Measurements from ENCODE around the gene MYH11. TPM values are rescaled to one million over a fixed set of nuclear protein-coding genes. Genes with fewer than 3 reads are reported as not detected.

Gene MYH11
- total RNA-seq, 1 experiment from 2014 or later, result not detected

GRCh38 chr16:15827709-15828343, 29.0 kb downstream of the MYH11 start:
- DNase-seq (ENCODE audit: unreplicated experiment), result no peak
- intact Hi-C loops (cut with micrococcal nuclease), result no loop called here
- Mint-ChIP-seq H3K9me3 (ENCODE audit: unreplicated experiment) (no peaks in the 10 kb centered on the region), H3K27me3 (ENCODE audit: insufficient read depth, unreplicated experiment) (peaks cover 24% of the 10 kb centered on the region), H3K36me3 (ENCODE audit: insufficient read depth, unreplicated experiment) (no peaks in the 10 kb centered on the region), H3K27ac (ENCODE audit: low read depth, unreplicated experiment) (no peak overlapping the region), H3K4me1 (ENCODE audit: insufficient read depth, unreplicated experiment) (no peaks in the 10 kb centered on the region), H3K4me3 (ENCODE audit: unreplicated experiment) (no peak overlapping the region)
- CTCF ChIA-PET, result interaction anchor here (0.7 to 1.8 kb wide), 3 partner anchors 21 to 354 kb away, joined by 3 to 6 read pairs (median 3); no protein-coding TSS in a partner anchor
- TF ChIP-seq CTCF (IDR thresholded peaks at IDR 0.05; ENCODE audit: unreplicated experiment), result no peak
- BruUV-seq (replicated peaks), result no TSS peak
- POLR2A ChIA-PET, result no interaction called here

- Mint-ChIP-seq H3K27ac (ENCODE audit: low read depth, unreplicated experiment) (no peak overlapping the region), H3K27me3 (ENCODE audit: insufficient read depth, unreplicated experiment) (peaks cover 24% of the 10 kb centered on the region), H3K36me3 (ENCODE audit: insufficient read depth, unreplicated experiment) (no peaks in the 10 kb centered on the region), H3K4me3 (ENCODE audit: unreplicated experiment) (no peak overlapping the region), H3K4me1 (ENCODE audit: insufficient read depth, unreplicated experiment) (no peaks in the 10 kb centered on the region), H3K9me3 (ENCODE audit: unreplicated experiment) (no peaks in the 10 kb centered on the region)
- intact Hi-C loops (cut with micrococcal nuclease), result no loop called here
- no peak for TF ChIP-seq CTCF (IDR thresholded peaks at IDR 0.05; ENCODE audit: unreplicated experiment)
- no peak for DNase-seq (ENCODE audit: unreplicated experiment)
- BruUV-seq (replicated peaks), result no TSS peak
- CTCF ChIA-PET, result interaction anchor here (0.7 to 1.8 kb wide), 2 partner anchors 62 to 354 kb away, joined by 3 to 6 read pairs; no protein-coding TSS in a partner anchor
- POLR2A ChIA-PET, result no interaction called here
Measured at GRCh38 chr16:15827299-15827698, 29.5 kb downstream of the MYH11 start.

- CTCF ChIA-PET, result interaction anchor here (1.4 kb wide), 1 partner anchor 60 kb away, joined by 9 read pairs; no protein-coding TSS in a partner anchor
- no peak overlapping the region for H3K4me3 Mint-ChIP-seq (ENCODE audit: unreplicated experiment)
- DNase-seq (ENCODE audit: unreplicated experiment), result no peak
- H3K4me1 Mint-ChIP-seq (ENCODE audit: insufficient read depth, unreplicated experiment), result no peaks in the 10 kb centered on the region
- H3K36me3 Mint-ChIP-seq (ENCODE audit: insufficient read depth, unreplicated experiment), result no peaks in the 10 kb centered on the region
- no peaks in the 10 kb centered on the region for H3K9me3 Mint-ChIP-seq (ENCODE audit: unreplicated experiment)
- BruUV-seq (replicated peaks), result no TSS peak
- POLR2A ChIA-PET, result no interaction called here
- no peak overlapping the region for H3K27ac Mint-ChIP-seq (ENCODE audit: low read depth, unreplicated experiment)
- intact Hi-C loops (cut with micrococcal nuclease), result no loop called here
- peaks cover 24% of the 10 kb centered on the region for H3K27me3 Mint-ChIP-seq (ENCODE audit: insufficient read depth, unreplicated experiment)
- no peak for TF ChIP-seq CTCF (IDR thresholded peaks at IDR 0.05; ENCODE audit: unreplicated experiment)
Measured at GRCh38 chr16:15825750-15826305, 31.0 kb downstream of the MYH11 start.

- no TSS peak for BruUV-seq (replicated peaks)
- intact Hi-C loops (cut with micrococcal nuclease), result loop anchor here (5.0 kb wide), 1 partner anchor 304 kb away; no protein-coding TSS in a partner anchor
- Mint-ChIP-seq H3K4me3 (ENCODE audit: unreplicated experiment) (no peak overlapping the region), H3K36me3 (ENCODE audit: insufficient read depth, unreplicated experiment) (peaks cover 6% of the 10 kb centered on the region), H3K9me3 (ENCODE audit: unreplicated experiment) (no peaks in the 10 kb centered on the region), H3K27me3 (ENCODE audit: insufficient read depth, unreplicated experiment) (peaks cover 26% of the 10 kb centered on the region), H3K27ac (ENCODE audit: low read depth, unreplicated experiment) (no peak overlapping the region), H3K4me1 (ENCODE audit: insufficient read depth, unreplicated experiment) (no peaks in the 10 kb centered on the region)
- DNase-seq (ENCODE audit: unreplicated experiment), result no peak
- no peak for TF ChIP-seq CTCF (IDR thresholded peaks at IDR 0.05; ENCODE audit: unreplicated experiment)
- CTCF ChIA-PET, result interaction anchor here (0.6 to 3.5 kb wide), 18 partner anchors 9 to 1881 kb away, joined by 3 to 43 read pairs (median 5); no protein-coding TSS in a partner anchor
- POLR2A ChIA-PET, result no interaction called here
Measured at GRCh38 chr16:15822957-15823356, 33.9 kb downstream of the MYH11 start.
